ENCODE measurements around the gene TRIML2.

TRIML2 gene

GRCh38 chr4:188109157-188109755 is at the start of gene TRIML2:
Gene TRIML2 (minus strand): TSS chr4:188109603. CDS start chr4:188105368, 4,235 bp downstream.
- DNase-seq = no peak
- in situ Hi-C loops (cut with HindIII; ENCODE audit: low pct_ligation_motif_present, low pct_unique_long_range_greater_than_20kb, low sequenced_read_pairs) = no loop called here

DNA sequence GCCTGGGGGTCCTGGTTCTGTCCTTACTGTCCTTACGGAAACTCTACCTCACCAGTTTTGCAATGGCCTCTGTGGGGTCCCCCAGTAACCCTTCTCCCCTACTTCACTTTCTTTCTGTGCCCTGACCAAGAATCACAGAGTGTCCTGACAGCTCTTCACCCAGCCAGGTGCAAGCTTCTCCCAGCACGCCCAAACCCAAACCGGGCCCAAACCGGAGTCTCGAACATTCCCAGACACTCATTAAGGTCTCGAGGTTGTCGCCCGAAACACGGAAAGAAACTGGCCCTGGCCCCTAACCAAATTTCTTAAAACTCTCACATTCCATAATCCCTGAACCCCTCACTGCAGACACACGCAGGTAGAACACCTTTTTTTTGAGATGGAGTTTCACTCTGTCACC is 48.9 kb upstream of the TRIML2 start:
- DNase-seq = no peak
- in situ Hi-C loops (cut with HindIII; ENCODE audit: low pct_ligation_motif_present, low pct_unique_long_range_greater_than_20kb, low sequenced_read_pairs) = no loop called here

- in situ Hi-C loops (cut with HindIII; ENCODE audit: low pct_ligation_motif_present, low pct_unique_long_range_greater_than_20kb, low sequenced_read_pairs) = no loop called here
- no peak for DNase-seq
Measured at GRCh38 chr4:188154668-188155405, 45.4 kb upstream of the TRIML2 start.

DNA sequence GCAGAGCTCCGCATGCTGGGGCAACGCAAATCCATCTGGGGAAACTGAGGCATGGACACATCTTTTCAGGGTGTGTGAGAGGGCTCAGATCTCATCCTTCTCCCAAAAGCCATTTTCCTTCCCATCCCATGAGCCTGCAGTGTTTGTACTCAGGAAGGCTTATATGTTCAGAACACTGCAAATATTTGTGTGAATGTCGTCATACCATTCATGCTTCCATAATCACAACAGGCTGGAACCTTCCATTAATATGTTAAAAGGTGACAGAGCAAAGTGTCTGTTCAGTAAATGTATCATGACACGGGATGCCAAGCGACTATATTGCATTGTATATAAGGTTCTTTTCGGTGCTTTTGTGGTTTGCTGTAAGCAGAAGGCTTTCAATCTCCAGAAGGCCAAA is 38.4 kb upstream of the TRIML2 start:
- no peak for DNase-seq
- in situ Hi-C loops (cut with HindIII; ENCODE audit: low pct_ligation_motif_present, low pct_unique_long_range_greater_than_20kb, low sequenced_read_pairs) = no loop called here

GRCh38 chr4:188147176-188147575 is 37.8 kb upstream of the TRIML2 start:
- DNase-seq = no peak
- in situ Hi-C loops (cut with HindIII; ENCODE audit: low pct_ligation_motif_present, low pct_unique_long_range_greater_than_20kb, low sequenced_read_pairs) = no loop called here

DNA sequence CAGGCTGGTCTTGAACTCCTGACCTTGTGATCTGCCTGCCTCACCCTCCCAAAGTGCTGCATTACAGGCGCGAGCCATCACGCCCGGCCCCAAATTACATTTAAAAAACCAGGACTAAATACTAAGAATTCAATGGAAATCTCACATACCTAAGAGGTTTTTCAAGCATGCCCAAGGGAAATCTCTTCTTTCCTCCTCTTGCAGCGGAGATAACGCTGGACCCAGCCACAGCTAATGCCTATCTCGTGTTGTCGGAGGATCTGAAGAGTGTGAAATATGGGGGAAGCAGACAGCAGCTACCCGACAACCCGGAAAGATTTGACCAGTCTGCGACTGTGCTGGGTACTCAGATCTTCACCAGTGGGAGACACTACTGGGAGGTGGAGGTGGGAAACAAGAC is 37.2 kb upstream of the TRIML2 start:
- in situ Hi-C loops (cut with HindIII; ENCODE audit: low pct_ligation_motif_present, low pct_unique_long_range_greater_than_20kb, low sequenced_read_pairs) = no loop called here
- DNase-seq = no peak

GRCh38 chr4:188145601-188146000 is 36.2 kb upstream of the TRIML2 start:
- DNase-seq = no peak
- in situ Hi-C loops (cut with HindIII; ENCODE audit: low pct_ligation_motif_present, low pct_unique_long_range_greater_than_20kb, low sequenced_read_pairs) = no loop called here

- in situ Hi-C loops (cut with HindIII; ENCODE audit: low pct_ligation_motif_present, low pct_unique_long_range_greater_than_20kb, low sequenced_read_pairs) = no loop called here
- DNase-seq = no peak
Measured at GRCh38 chr4:188143731-188144130, 34.3 kb upstream of the TRIML2 start.

DNA sequence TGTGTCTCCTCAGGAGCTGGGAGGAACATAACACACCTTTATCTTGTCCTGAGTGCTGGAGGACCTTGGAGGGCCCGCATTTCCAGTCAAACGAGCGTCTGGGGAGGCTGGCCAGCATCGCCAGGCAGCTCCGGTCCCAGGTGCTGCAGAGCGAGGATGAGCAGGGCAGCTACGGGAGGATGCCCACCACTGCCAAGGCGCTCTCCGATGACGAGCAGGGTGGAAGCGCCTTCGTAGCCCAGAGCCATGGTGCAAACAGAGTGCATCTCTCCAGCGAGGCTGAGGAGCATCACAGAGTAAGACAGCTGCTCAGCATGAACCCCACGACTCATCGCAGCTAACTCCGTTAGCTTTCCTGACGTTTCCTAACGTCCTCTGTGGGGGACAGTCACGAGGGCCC is 30.3 kb upstream of the TRIML2 start:
- in situ Hi-C loops (cut with HindIII; ENCODE audit: low pct_ligation_motif_present, low pct_unique_long_range_greater_than_20kb, low sequenced_read_pairs) = no loop called here
- DNase-seq = no peak

- DNase-seq = no peak
- in situ Hi-C loops (cut with HindIII; ENCODE audit: low pct_ligation_motif_present, low pct_unique_long_range_greater_than_20kb, low sequenced_read_pairs) = no loop called here
Measured at GRCh38 chr4:188139141-188139540, 29.7 kb upstream of the TRIML2 start, which contains the start of gene TRIML1. Gene TRIML1 (plus strand): TSS chr4:188139441. CDS start chr4:188139559, 118 bp downstream.

GRCh38 chr4:188138227-188138626 is 28.8 kb upstream of the TRIML2 start:
- in situ Hi-C loops (cut with HindIII; ENCODE audit: low pct_ligation_motif_present, low pct_unique_long_range_greater_than_20kb, low sequenced_read_pairs) = no loop called here
- DNase-seq = no peak

GRCh38 chr4:188132232-188132631 is 22.8 kb upstream of the TRIML2 start:
- no peak for DNase-seq
- in situ Hi-C loops (cut with HindIII; ENCODE audit: low pct_ligation_motif_present, low pct_unique_long_range_greater_than_20kb, low sequenced_read_pairs) = no loop called here

DNA sequence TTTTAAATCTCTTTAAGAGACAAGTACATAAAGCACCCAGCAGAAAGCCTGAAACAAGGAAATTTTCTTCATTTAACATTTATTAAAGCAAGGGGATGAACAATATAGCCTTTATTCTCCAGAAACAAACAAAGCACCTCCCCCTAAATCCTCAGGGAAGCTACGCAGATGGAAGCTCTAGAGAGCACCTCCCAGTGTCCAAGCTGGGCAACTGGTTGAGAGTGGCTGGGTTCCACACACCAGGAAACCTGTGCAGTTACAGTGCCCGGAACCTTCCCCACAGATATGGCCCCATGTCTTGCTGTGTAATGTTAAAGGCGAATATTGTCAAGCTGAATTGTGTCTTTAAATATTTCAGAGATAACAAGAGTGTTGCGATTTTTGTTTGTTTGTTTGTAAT is 21.0 kb upstream of the TRIML2 start:
- in situ Hi-C loops (cut with HindIII; ENCODE audit: low pct_ligation_motif_present, low pct_unique_long_range_greater_than_20kb, low sequenced_read_pairs) = no loop called here
- no peak for DNase-seq

DNA sequence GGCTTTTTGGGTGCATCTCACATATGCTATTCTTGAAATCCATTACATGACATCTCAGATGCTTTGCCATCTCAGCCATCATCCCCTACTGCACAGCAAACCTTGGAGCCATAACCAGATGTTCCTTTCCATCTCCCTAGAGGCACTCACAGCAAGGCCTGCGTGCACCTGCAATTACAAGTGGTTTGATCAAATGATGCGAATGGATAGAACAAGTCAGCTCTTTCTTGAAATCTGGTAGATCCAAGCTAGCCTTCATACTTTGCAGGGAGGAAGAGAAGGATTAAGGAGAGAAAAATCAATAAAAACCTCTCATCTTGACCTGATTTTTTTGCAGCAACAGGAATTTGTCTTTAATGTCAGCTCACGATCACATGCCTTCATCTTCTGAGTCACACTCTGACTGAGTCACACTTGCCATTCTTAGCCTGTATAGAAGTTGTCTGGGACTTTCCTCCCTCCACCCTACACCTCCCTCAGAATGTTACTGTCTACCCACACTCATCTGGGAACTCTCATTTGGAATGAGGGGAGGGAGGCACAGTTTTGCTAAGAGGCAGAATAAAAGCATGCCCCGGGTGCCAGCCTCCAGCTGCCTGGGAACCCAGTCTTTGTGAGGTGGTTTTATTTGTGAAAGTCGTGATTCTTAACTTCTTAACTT is 17.9 kb upstream of the TRIML2 start:
- in situ Hi-C loops (cut with HindIII; ENCODE audit: low pct_ligation_motif_present, low pct_unique_long_range_greater_than_20kb, low sequenced_read_pairs) = no loop called here
- DNase-seq = peak; percentile 73

DNA sequence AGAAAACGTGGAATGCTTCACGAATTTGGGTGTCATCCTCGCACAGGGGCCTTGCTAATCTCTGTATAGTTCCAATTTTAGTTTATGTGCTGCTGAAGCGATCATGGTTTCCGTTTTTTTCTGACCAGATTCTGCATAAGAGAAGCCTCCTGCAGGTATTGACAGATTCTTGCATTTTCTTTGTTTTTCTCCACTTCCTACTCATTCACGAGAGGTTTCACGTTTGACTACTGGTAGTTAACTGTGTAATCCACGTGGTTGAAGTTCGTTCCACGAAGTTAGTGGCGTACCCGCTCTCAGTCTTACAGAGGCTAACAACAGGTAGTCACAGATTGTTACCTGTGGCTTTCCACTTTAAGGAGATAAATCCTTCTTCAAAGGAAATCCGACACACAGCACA is 12.1 kb upstream of the TRIML2 start:
- no peak for DNase-seq
- in situ Hi-C loops (cut with HindIII; ENCODE audit: low pct_ligation_motif_present, low pct_unique_long_range_greater_than_20kb, low sequenced_read_pairs) = no loop called here

GRCh38 chr4:188117631-188118324 is 8.4 kb upstream of the TRIML2 start:
- in situ Hi-C loops (cut with HindIII; ENCODE audit: low pct_ligation_motif_present, low pct_unique_long_range_greater_than_20kb, low sequenced_read_pairs) = no loop called here
- no peak for DNase-seq

GRCh38 chr4:188113156-188113555 is 3.8 kb upstream of the TRIML2 start:
- in situ Hi-C loops (cut with HindIII; ENCODE audit: low pct_ligation_motif_present, low pct_unique_long_range_greater_than_20kb, low sequenced_read_pairs) = no loop called here
- no peak for DNase-seq

DNA sequence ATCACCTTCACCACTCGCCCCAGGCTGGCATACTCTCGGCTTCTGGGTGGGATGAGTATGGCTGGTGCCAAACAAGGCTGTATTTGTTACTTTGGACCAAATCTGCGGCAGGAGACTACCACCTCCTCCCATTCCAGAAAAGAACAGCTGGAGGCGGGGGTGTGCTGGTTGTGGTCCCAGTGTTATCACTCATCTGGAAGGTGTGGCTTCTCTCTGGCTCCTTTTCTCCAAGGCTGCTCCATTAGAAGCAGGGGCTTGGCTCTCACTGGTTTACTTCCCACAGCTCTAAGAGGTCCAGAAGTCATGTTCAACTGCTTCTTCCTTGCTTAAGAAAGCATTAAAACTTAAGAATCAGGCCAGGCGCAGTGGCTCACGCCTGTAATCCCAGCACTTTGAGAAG is 2.6 kb upstream of the TRIML2 start:
- no peak for DNase-seq
- in situ Hi-C loops (cut with HindIII; ENCODE audit: low pct_ligation_motif_present, low pct_unique_long_range_greater_than_20kb, low sequenced_read_pairs) = no loop called here

DNA sequence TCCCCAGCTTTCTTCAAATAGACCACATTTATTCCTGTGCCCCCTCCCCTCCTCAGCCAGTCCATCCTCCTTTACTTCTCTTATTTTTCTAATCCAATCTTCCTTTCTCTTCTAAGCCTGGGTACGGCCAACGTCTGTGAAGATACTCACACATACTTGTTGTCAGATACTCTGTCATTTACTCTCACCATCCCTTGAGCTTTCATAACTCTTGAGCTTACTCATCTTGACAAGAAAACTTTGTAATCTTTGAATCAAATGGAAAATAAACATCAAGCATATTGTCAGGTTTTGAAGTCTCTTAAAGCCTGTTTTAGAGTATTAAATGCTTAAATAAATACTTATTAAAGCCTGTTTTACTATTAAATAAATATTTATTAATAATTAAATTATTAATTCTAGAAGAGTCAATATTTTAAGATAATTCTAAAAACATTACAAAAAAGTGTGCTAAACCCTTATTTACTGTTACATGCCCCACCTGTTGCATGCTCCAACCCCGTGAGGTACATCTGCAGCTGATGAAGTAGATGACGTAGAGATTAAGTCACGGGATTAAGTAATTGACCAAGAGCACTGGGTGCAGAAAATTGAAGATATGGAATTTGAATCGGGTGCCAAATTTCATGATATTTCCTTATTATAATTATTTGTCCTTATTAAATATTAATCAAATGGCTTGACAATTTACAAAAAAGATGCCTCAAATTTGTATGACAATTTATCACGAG is 1.5 kb upstream of the TRIML2 start:
- in situ Hi-C loops (cut with HindIII; ENCODE audit: low pct_ligation_motif_present, low pct_unique_long_range_greater_than_20kb, low sequenced_read_pairs) = no loop called here
- DNase-seq = no peak
